Rectal smooth muscle tissue (tissue), 1 donor: ENCODE results near the gene LYPLAL1.

ENCODE experiments used
- H3K27ac ChIP-seq: one replicate; pipeline ENCODE4 v1.7.0; 2013; ENCODE audit warnings: low read depth, low read length, inconsistent platforms
- H3K27me3 ChIP-seq: one replicate; pipeline ENCODE4 v1.7.0; 2013; ENCODE audit warnings: low read length; ENCODE audit not compliant: control insufficient read depth, insufficient read depth
- H3K36me3 ChIP-seq: one replicate; pipeline ENCODE4 v1.7.0; 2013; ENCODE audit warnings: low read length; ENCODE audit not compliant: control insufficient read depth, insufficient read depth
- H3K4me1 ChIP-seq: one replicate; pipeline ENCODE4 v1.7.0; 2013; ENCODE audit warnings: low read length; ENCODE audit not compliant: control insufficient read depth, insufficient read depth
- H3K4me3 ChIP-seq: one replicate; pipeline ENCODE4 v1.7.0; 2013; ENCODE audit warnings: low read length
- H3K9ac ChIP-seq: one replicate; pipeline ENCODE4 v1.7.0; 2013; ENCODE audit warnings: low read length

The LYPLAL1 gene

DNA sequence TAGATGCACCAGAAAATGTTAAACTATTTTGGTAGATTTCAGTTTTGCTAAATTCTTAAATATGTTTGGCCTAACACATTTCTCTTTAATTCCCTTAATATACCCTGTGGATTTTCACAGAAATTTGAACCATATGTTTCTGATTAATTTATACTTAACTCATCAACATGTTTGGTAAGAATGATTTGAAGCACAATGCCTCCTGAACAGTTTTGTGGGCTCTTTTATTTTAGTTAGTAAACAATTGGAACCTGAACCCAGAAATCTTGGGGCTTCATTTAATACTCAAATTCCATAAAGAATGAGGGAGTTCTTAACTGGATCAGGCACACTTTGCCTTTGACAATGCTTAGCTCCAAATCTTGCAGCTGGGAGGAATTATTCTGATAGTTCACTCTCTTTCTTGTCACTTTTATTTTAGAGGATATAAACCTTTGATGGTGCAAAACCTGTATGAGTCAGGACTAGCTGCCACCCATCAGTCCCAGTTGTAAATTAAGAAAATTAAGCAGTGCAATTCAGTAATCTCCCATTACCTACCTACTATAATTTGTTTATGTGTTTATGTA is 24.6 kb upstream of the LYPLAL1 start:
- Histone ChIP-seq H3K4me3 (no peak overlapping the region), H3K9ac (no peak overlapping the region), H3K36me3 (no peaks in the 10 kb centered on the region), H3K27me3 (no peaks in the 10 kb centered on the region), H3K27ac (no peak overlapping the region), H3K4me1 (no peaks in the 10 kb centered on the region)

DNA sequence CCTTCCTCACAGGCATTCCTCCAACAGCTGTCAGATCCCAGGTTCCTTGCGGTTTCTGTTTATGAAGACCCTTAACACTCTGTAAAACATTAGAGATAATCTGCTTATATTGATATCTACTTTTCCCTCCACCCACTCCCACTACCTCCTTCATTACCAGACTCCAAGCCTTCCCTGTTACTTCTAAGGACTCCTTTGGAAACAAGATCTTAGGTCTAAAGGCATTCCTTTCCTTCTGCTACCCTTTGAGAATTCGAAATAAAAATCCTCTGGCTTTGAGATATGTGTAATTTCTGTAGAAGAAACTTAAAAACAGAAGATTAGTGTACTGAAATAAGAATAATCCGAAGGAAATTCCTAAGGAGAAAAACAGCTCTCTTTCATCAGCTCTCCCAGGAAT is 23.7 kb upstream of the LYPLAL1 start:
- H3K9ac ChIP-seq, result no peak overlapping the region
- no peaks in the 10 kb centered on the region for H3K36me3 ChIP-seq
- H3K27ac ChIP-seq, result no peak overlapping the region
- no peak overlapping the region for H3K4me3 ChIP-seq
- no peaks in the 10 kb centered on the region for H3K4me1 ChIP-seq
- H3K27me3 ChIP-seq, result no peaks in the 10 kb centered on the region

DNA sequence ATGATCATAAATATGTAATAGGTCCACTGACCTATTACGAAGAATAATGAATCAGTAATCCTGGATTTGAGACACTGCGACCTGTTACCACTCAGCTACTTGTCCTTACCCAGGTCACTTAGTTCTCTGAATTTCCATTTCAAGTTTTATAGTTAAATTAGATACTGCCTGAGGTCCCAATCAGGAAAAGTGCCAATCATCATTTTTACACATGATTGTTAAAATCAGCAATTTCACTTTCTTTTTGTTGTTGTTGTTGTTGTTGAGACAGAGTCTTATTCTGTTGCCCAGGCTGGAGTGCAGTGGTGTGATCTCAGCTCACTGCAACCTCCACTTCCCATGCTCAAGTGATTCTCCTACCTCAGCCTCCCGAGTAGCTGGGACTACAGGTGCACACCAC is 22.8 kb upstream of the LYPLAL1 start:
- H3K27ac ChIP-seq, result no peak overlapping the region
- H3K4me3 ChIP-seq, result no peak overlapping the region
- no peaks in the 10 kb centered on the region for H3K27me3 ChIP-seq
- H3K9ac ChIP-seq, result no peak overlapping the region
- no peaks in the 10 kb centered on the region for H3K4me1 ChIP-seq
- H3K36me3 ChIP-seq, result no peaks in the 10 kb centered on the region

DNA sequence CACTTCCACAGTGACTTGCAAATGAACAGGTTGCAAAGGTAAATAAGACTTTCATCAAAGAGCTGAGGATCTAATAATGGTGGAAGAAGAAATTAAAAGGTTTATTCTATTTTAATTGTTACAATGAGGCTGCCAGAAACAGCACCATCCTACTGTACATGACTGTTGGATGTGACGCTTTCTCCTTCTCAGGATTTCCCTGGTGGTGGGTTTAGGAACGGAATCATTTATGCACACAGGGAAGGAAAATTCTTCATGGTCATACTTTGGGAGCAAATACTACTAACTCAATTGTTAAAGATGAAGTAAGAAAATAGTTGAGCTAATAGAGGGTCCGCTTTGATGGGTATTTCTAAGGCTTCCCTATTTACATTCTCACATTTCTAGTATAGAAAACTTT is 22.2 kb upstream of the LYPLAL1 start:
- Histone ChIP-seq H3K27me3 (no peaks in the 10 kb centered on the region), H3K4me1 (no peaks in the 10 kb centered on the region), H3K4me3 (no peak overlapping the region), H3K27ac (no peak overlapping the region), H3K36me3 (no peaks in the 10 kb centered on the region), H3K9ac (no peak overlapping the region)

DNA sequence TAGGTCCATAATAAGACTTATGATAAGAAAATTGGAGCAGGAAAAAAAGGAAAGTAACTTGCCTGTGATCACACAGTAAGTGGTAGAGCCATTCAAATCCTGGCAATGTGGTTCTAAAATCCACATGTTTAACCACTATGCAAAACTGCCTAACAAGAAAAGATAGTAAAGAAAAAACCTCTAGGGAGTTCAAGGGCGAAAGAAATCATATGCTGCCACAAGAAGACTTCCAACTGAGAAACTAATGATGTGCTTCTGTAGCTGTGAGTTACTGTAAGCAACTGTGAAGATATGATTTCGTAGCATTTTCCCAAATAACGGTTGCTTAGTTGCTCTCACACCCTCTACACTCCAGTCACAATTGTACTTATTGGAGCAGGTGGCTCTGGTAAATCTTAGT is 20.9 kb upstream of the LYPLAL1 start:
- Histone ChIP-seq H3K36me3 (no peaks in the 10 kb centered on the region), H3K4me1 (no peaks in the 10 kb centered on the region), H3K27ac (no peak overlapping the region), H3K9ac (no peak overlapping the region), H3K27me3 (no peaks in the 10 kb centered on the region), H3K4me3 (no peak overlapping the region)

DNA sequence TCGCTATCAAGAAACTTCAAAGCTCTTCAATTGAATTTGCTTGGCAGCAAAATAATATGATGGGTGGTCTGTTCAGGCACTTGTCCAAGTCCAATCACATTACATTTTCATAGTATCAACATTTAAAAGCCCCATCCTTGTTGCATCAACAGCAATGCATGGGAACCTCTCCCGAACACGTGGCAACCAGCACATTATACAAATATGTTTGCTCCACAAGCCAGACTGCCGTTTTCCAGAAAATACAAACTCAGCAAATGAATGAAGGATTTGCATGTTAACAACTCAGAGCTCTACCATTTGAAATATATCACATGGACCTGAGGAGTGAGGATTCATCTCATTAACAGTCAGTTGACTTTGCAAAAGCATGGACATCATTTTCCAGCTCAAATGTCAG is 20.0 kb upstream of the LYPLAL1 start:
- Histone ChIP-seq H3K36me3 (no peaks in the 10 kb centered on the region), H3K4me3 (no peak overlapping the region), H3K4me1 (no peaks in the 10 kb centered on the region), H3K27me3 (no peaks in the 10 kb centered on the region), H3K27ac (no peak overlapping the region), H3K9ac (no peak overlapping the region)

DNA sequence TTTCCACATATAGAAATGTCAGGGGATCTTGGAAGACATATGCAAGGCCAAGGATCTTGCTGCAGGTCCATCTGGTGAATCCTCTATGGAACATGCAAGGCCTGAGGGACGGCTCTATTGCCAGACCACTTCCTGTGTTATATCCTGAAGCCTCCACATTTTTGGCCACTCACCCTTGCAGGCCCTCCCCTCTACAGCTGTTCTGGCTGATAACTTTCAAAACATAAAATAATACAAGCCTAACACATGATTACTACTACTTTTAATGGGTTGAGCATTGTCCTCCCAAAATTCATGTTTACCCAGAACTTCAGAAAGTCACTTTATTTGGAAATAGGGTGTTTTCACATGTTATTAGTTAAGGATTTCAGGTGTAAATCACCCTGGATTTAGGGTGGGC is 18.5 kb upstream of the LYPLAL1 start:
- Histone ChIP-seq H3K9ac (no peak overlapping the region), H3K27me3 (no peaks in the 10 kb centered on the region), H3K36me3 (no peaks in the 10 kb centered on the region), H3K4me1 (no peaks in the 10 kb centered on the region), H3K27ac (no peak overlapping the region), H3K4me3 (no peak overlapping the region)

DNA sequence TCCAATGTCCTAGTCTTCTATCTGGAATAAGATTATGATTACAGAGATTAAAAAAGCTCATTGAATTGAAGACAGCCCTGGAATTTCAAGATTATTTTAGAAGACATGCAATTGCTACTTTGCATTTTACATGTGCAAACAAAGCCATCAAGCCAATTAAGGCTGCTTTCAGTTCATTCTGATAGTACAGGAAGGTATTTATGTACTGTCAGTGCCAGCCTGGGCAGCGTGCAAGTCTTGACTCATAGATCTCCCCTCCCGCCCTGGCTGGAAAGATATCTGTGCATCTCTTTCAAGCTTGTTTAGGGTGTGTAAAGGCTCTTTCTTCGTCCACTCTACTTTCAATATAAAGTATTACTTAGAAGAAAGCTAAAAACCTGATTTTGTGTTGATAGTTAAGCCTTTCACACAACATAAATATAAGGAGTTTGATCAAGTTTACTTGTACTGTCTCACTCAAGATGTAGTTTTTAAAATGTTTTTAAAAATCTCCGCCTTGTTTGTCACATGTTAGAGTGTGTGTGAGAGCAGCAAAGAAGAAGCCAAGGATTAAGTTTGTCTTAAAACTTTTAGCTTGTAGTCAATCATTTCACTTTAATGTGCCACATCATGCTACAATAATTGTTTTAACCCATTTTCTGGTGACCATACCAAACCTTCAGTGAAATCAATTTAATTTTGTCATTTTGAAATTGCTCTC is 13.6 kb upstream of the LYPLAL1 start:
- no peak overlapping the region for H3K4me3 ChIP-seq
- H3K9ac ChIP-seq, result no peak overlapping the region
- H3K27ac ChIP-seq, result no peak overlapping the region
- no peaks in the 10 kb centered on the region for H3K36me3 ChIP-seq
- no peaks in the 10 kb centered on the region for H3K4me1 ChIP-seq
- H3K27me3 ChIP-seq, result no peaks in the 10 kb centered on the region

DNA sequence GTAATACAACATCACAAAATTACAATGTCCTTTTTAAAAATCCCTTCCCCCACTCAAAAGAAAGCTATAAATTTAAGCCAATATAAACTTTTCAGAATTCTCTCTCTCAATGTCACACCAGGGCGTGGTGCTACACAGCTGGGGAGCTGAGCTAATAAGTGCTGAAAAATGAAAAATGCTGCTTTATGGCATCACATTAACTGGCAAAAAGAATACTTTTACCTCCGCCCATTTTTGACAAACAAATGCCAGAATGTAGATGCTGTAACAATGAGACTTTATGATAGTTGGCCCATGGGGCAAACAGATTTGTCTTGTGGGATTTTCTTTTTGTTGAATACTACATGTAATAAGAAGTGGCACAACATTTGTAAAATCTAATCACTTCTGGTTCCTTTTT is 12.7 kb upstream of the LYPLAL1 start:
- H3K27ac ChIP-seq, result no peak overlapping the region
- H3K4me3 ChIP-seq, result no peak overlapping the region
- H3K27me3 ChIP-seq, result no peaks in the 10 kb centered on the region
- H3K36me3 ChIP-seq, result no peaks in the 10 kb centered on the region
- no peaks in the 10 kb centered on the region for H3K4me1 ChIP-seq
- H3K9ac ChIP-seq, result no peak overlapping the region

DNA sequence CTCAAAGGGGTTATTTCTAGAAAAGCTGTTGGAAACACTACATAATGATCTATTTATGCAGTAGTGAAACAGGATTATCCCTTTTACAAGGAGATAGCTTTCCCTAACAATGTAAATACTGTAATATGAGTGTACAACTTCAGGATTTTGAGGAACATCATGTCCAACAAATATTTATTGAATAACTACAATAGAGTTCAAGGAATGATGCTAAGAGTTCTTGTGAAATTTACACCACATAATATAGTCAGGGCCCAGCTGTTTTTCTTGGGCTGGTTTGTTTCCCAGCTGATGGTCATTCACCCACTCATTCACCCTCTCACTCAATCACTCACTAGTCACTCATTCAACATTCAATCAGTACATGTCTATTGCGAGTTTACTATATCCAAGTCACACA is 12.3 kb upstream of the LYPLAL1 start:
- H3K36me3 ChIP-seq, result no peaks in the 10 kb centered on the region
- no peak overlapping the region for H3K27ac ChIP-seq
- H3K4me1 ChIP-seq, result no peaks in the 10 kb centered on the region
- H3K27me3 ChIP-seq, result no peaks in the 10 kb centered on the region
- no peak overlapping the region for H3K9ac ChIP-seq
- H3K4me3 ChIP-seq, result no peak overlapping the region

DNA sequence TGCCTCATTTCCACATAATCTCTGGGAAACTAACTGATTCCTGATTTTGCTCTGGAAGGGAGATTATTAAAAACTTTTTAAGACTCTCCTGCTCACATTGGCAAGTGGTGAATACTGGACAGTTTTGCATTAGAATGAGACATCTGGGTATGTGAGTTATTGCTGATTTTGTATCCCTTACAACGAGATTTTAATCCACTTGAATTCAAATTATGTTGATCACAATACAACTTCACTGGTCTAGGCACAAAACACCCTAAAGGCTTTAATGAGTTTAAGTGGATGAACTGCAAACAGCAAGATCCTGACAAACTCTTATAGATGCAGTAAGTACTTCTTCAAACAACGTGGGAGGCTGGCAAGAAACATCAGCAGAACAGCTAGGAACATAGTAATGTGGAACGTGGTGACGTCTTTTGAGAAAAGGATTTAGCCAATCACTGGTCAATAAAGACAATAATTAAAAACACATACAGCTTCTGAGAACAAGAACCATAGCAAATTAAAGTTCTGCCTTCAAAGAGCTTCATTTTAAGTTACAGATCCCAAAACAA is 10.2 kb upstream of the LYPLAL1 start:
- H3K4me1 ChIP-seq, result no peaks in the 10 kb centered on the region
- H3K27ac ChIP-seq, result no peak overlapping the region
- H3K27me3 ChIP-seq, result no peaks in the 10 kb centered on the region
- H3K4me3 ChIP-seq, result no peak overlapping the region
- no peak overlapping the region for H3K9ac ChIP-seq
- no peaks in the 10 kb centered on the region for H3K36me3 ChIP-seq

DNA sequence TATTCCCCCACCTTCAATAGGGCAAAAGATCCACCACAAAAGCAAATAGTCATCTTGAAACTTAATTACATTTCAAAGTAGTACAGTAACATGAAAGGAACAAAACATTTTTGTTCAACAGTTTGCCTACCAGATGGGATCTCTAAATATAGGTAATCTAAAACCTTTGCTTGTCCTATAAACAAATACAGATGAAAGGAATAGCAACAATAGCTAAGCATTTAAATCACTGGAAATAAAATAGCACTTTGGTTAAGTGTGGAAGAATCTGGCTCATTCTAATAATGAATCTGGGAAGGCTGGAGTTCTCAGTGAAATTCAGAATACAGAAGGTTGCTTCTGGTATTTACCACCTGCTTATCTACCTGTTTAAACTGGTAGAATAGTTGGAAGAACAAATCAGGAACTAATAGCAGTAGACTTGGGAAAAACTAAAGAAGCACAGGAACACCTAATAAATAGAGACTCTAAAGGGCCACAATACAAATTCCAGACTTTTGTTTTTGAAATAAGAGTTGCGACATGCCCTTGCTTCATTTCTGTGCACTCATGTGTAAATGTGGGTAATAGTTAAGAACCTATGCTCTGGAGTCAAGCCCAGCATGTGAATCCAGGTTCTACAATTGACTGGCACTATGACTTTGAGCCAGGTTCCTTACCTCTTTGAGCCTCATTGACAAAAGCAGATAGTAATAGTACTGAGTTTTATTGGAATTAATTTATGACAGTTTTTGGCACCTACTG is 2.3 kb upstream of the LYPLAL1 start:
- H3K27ac ChIP-seq, result no peak overlapping the region
- H3K4me1 ChIP-seq, result peaks cover 10% of the 10 kb centered on the region
- H3K27me3 ChIP-seq, result no peaks in the 10 kb centered on the region
- H3K9ac ChIP-seq, result no peak overlapping the region
- no peak overlapping the region for H3K4me3 ChIP-seq
- H3K36me3 ChIP-seq, result no peaks in the 10 kb centered on the region
